ENCODE results near the gene RBP2.

Gene RBP2

DNA sequence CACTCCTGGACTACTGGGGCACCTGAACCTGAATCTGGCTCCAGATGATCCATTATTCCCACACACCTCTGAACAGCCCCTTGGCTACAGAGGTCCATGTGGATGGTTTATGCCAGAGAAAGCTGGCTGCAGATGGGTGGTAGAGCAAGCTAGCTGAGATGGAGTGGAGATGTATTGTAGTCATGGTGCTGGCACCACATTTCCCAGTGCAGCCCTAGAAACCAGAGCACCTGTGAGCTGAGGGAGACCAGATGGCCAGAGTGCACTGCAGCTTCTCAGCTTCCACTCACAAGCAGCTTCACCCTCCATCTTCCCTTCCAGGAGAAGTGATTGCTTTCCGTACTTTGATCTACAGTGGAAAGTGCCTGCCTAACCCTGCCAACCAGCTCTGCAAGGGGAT, 33.3 kb upstream of the RBP2 start:
- no peak for DNase-seq

DNA sequence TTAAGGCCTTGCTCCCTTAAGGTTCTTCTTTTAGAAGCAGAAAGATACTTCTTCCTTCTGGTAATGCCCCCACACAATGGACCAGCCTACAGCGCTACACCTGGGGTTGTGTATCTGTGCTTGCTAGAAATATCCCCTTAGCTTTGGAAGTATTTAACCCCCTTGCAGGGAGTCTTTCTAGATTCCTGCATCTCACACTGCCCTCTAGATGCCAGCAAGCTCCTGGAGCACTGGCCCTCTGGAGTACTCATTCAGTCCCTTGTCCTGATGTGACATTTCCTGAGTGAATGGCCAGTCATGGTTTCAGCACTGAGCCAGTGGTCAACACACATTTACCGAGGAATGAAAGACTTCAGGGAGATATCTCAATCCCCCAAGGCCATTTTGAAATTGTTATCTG, 30.4 kb upstream of the RBP2 start:
- no peaks in the 10 kb centered on the region for H3K9me3 ChIP-seq (replicated peaks; ENCODE audit: insufficient read depth, low read length)
- H3K36me3 ChIP-seq (replicated peaks; ENCODE audit: insufficient read depth, low read length): no peaks in the 10 kb centered on the region
- no peak overlapping the region for H3K27ac ChIP-seq (ENCODE audit: low read length)
- H2AFZ ChIP-seq (ENCODE audit: low read length): no peak overlapping the region
- DNase-seq: no peak
- no peak overlapping the region for H3K9ac ChIP-seq (ENCODE audit: low read length)
- H3K4me3 ChIP-seq (ENCODE audit: low read length): no peak overlapping the region
- no peaks in the 10 kb centered on the region for H3K9me2 ChIP-seq (replicated peaks; ENCODE audit: insufficient read depth, low read length)
- H4K20me1 ChIP-seq (ENCODE audit: insufficient read depth, low read length): no peaks in the 10 kb centered on the region
- H3K4me1 ChIP-seq (ENCODE audit: low read length): no peaks in the 10 kb centered on the region
- no peaks in the 10 kb centered on the region for H3F3A ChIP-seq (ENCODE audit: insufficient read depth, low read length)
- H3K4me2 ChIP-seq (ENCODE audit: low read depth, low read length): no peak overlapping the region
- no peaks in the 10 kb centered on the region for H3K79me2 ChIP-seq (ENCODE audit: low read length)
- TF ChIP-seq, protein P1, sequence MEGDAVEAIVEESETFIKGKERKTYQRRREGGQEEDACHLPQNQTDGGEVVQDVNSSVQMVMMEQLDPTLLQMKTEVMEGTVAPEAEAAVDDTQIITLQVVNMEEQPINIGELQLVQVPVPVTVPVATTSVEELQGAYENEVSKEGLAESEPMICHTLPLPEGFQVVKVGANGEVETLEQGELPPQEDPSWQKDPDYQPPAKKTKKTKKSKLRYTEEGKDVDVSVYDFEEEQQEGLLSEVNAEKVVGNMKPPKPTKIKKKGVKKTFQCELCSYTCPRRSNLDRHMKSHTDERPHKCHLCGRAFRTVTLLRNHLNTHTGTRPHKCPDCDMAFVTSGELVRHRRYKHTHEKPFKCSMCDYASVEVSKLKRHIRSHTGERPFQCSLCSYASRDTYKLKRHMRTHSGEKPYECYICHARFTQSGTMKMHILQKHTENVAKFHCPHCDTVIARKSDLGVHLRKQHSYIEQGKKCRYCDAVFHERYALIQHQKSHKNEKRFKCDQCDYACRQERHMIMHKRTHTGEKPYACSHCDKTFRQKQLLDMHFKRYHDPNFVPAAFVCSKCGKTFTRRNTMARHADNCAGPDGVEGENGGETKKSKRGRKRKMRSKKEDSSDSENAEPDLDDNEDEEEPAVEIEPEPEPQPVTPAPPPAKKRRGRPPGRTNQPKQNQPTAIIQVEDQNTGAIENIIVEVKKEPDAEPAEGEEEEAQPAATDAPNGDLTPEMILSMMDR (IDR thresholded peaks at IDR 0.05; ENCODE audit: low read length): no peak
- TF ChIP-seq EZH2phosphoT487 (IDR thresholded peaks at IDR 0.05; ENCODE audit: low read length) (no peak), EZH2 (optimal IDR thresholded peaks at IDR 0.05; ENCODE audit: low read depth, low read length) (no peak)
- H3K27me3 ChIP-seq (replicated peaks; ENCODE audit: insufficient read depth, low read length): no peaks in the 10 kb centered on the region

More for the DNA sequence above, 33.3 kb upstream of the RBP2 start:
- Histone ChIP-seq H4K20me1 (ENCODE audit: insufficient read depth, low read length) (no peaks in the 10 kb centered on the region), H3K4me2 (ENCODE audit: low read depth, low read length) (no peak overlapping the region), H3K79me2 (ENCODE audit: low read length) (no peaks in the 10 kb centered on the region), H3K27me3 (replicated peaks; ENCODE audit: insufficient read depth, low read length) (no peaks in the 10 kb centered on the region), H3K4me1 (ENCODE audit: low read length) (no peaks in the 10 kb centered on the region), H3F3A (ENCODE audit: insufficient read depth, low read length) (no peaks in the 10 kb centered on the region), H3K9me3 (replicated peaks; ENCODE audit: insufficient read depth, low read length) (no peaks in the 10 kb centered on the region), H2AFZ (ENCODE audit: low read length) (no peak overlapping the region), H3K9me2 (replicated peaks; ENCODE audit: insufficient read depth, low read length) (no peaks in the 10 kb centered on the region), H3K9ac (ENCODE audit: low read length) (no peak overlapping the region), H3K27ac (ENCODE audit: low read length) (no peak overlapping the region), H3K4me3 (ENCODE audit: low read length) (no peak overlapping the region), H3K36me3 (replicated peaks; ENCODE audit: insufficient read depth, low read length) (no peaks in the 10 kb centered on the region)
- TF ChIP-seq, protein P1 (IDR thresholded peaks at IDR 0.05; ENCODE audit: low read length): no peak
- TF ChIP-seq EZH2 (optimal IDR thresholded peaks at IDR 0.05; ENCODE audit: low read depth, low read length): no peak
- TF ChIP-seq EZH2phosphoT487 (IDR thresholded peaks at IDR 0.05; ENCODE audit: low read length): no peak

DNA sequence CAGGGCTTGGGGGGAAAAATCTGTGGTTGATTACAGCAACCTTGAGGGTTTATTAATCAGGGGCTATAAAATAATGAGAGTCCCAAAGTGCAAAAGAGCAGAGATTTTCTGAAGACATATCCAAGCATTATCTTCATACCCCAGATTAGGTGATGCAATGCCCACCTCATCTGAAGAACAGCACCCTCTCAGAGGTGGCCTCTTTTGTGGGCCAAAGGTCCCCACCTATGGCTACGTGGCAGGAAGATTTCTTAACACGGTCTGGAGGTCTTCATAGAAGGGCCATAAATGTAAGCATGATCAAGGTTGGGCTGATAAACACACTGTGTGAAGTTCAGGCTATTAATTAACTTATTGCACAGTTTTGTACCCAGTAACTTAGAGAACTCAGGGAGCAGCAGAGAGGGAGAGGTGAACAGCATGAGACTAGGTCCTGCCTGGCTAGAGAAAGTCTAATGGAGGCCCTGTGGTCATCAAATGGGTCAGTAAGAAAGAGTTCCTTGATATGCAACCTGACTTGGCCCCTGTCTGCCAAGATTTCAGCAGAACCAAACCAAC, 29.6 kb upstream of the RBP2 start:
- no peak overlapping the region for H3K27ac ChIP-seq (ENCODE audit: low read length)
- H2AFZ ChIP-seq (ENCODE audit: low read length): no peak overlapping the region
- no peaks in the 10 kb centered on the region for H3K9me2 ChIP-seq (replicated peaks; ENCODE audit: insufficient read depth, low read length)
- no peaks in the 10 kb centered on the region for H3F3A ChIP-seq (ENCODE audit: insufficient read depth, low read length)
- no peaks in the 10 kb centered on the region for H4K20me1 ChIP-seq (ENCODE audit: insufficient read depth, low read length)
- no peak overlapping the region for H3K9ac ChIP-seq (ENCODE audit: low read length)
- TF ChIP-seq EZH2 (optimal IDR thresholded peaks at IDR 0.05; ENCODE audit: low read depth, low read length) (no peak), EZH2phosphoT487 (IDR thresholded peaks at IDR 0.05; ENCODE audit: low read length) (no peak)
- TF ChIP-seq, protein P1 (IDR thresholded peaks at IDR 0.05; ENCODE audit: low read length): no peak
- no peaks in the 10 kb centered on the region for H3K4me1 ChIP-seq (ENCODE audit: low read length)
- no peaks in the 10 kb centered on the region for H3K27me3 ChIP-seq (replicated peaks; ENCODE audit: insufficient read depth, low read length)
- no peak for DNase-seq
- no peak overlapping the region for H3K4me3 ChIP-seq (ENCODE audit: low read length)
- H3K9me3 ChIP-seq (replicated peaks; ENCODE audit: insufficient read depth, low read length): no peaks in the 10 kb centered on the region
- no peaks in the 10 kb centered on the region for H3K36me3 ChIP-seq (replicated peaks; ENCODE audit: insufficient read depth, low read length)
- H3K4me2 ChIP-seq (ENCODE audit: low read depth, low read length): no peak overlapping the region
- no peaks in the 10 kb centered on the region for H3K79me2 ChIP-seq (ENCODE audit: low read length)

Measured in MM.1S (cell line).